MM.1S (cell line): ENCODE data around the gene ATG4D.

Experiments used
- CTCF ChIP-seq: fragments of 300-600 bp; sonication (generic); IDR thresholded peaks from 2 replicates; pipeline ENCODE4 v1.5.1; 2016; ENCODE audit warnings: antibody characterized with exemption, low read length, mixed read lengths
- EZH2 ChIP-seq: fragments of 300-600 bp; sonication (generic); optimal IDR thresholded peaks from 2 replicates; pipeline ENCODE3; 2017; ENCODE audit warnings: low read depth, mild to moderate bottlenecking, antibody characterized with exemption, low read length, mixed read lengths
- EZH2phosphoT487 ChIP-seq: fragments of 300-600 bp; sonication (generic); IDR thresholded peaks from 2 replicates; pipeline ENCODE4 v1.6.1; 2018; ENCODE audit warnings: antibody characterized with exemption, low read length

GRCh38 chr19:10600149-10600548, 56.4 kb downstream of the ATG4D start:
- TF ChIP-seq CTCF (no peak), EZH2 (no peak), EZH2phosphoT487 (no peak)
